Activated naive CD8-positive, alpha-beta T cell (primary cell): Measurements from ENCODE around the gene IPPK.

Experiments
- H3K27ac Mint-ChIP-seq: one replicate; pipeline ENCODE4 v1.8.0; 2021; ENCODE audit warnings: mixed read lengths
- H3K27me3 Mint-ChIP-seq: one replicate; pipeline ENCODE4 v1.8.0; 2021; ENCODE audit warnings: mixed read lengths
- H3K36me3 Mint-ChIP-seq: one replicate; pipeline ENCODE4 v1.8.0; 2021; ENCODE audit warnings: mixed read lengths
- H3K4me1 Mint-ChIP-seq: one replicate; pipeline ENCODE4 v1.8.0; 2021; ENCODE audit warnings: low read depth, mixed read lengths
- H3K4me3 Mint-ChIP-seq: one replicate; pipeline ENCODE4 v1.8.0; 2021; ENCODE audit warnings: mild to moderate bottlenecking, mixed read lengths
- H3K9me3 Mint-ChIP-seq: one replicate; pipeline ENCODE4 v1.8.0; 2021; ENCODE audit warnings: low read depth, mixed read lengths

The IPPK gene

DNA sequence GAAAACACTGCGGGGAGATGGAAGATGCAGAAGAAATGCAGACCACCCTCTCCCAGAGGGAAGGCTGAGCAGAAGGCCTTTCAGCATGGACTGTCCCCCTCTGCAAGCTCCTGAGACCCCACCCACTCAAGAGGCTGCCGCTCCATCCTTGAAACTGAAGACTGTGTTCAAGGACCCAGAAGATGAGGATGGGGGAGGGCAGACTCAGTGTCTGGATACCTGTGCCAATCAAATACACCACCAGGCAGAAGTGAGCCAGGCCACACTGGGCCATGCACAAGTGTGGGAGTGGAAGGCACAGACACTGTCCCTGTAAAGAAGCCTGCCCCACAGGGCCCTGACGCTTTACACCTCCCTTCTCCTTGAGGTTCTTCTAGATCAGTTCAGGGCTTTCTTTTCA is 40.0 kb upstream of the IPPK start:
- H3K27ac Mint-ChIP-seq: no peak overlapping the region

DNA sequence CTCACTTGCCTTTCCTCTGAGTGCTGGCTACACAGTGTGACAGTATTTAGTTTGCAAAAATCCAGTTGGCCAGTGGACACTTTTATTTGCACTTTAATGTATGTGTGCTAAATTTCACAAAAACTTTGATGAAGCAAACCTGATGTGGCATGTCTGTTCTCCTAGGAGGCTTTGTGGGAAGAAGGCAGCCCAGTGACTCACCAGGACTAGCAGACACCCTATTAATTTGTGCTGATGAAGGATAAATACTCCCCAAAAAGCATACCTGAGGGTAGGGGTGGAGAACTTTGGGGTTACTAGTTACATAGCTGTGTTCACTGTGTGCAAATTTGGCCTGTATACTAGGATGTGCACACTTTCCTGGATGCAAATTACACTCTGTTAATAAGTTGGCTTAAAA is 39.3 kb upstream of the IPPK start:
- no peaks in the 10 kb centered on the region for H3K9me3 Mint-ChIP-seq
- peaks cover 23% of the 10 kb centered on the region for H3K4me1 Mint-ChIP-seq
- no peaks in the 10 kb centered on the region for H3K27me3 Mint-ChIP-seq
- H3K27ac Mint-ChIP-seq: no peak overlapping the region
- peaks cover 11% of the 10 kb centered on the region for H3K36me3 Mint-ChIP-seq
- no peak overlapping the region for H3K4me3 Mint-ChIP-seq

More for the DNA sequence above, 40.0 kb upstream of the IPPK start:
- H3K36me3 Mint-ChIP-seq: peaks cover 6% of the 10 kb centered on the region
- H3K27me3 Mint-ChIP-seq: no peaks in the 10 kb centered on the region
- no peak overlapping the region for H3K4me3 Mint-ChIP-seq
- H3K9me3 Mint-ChIP-seq: no peaks in the 10 kb centered on the region
- H3K4me1 Mint-ChIP-seq: peaks cover 23% of the 10 kb centered on the region

- Mint-ChIP-seq H3K4me1 (peaks cover 19% of the 10 kb centered on the region), H3K27me3 (no peaks in the 10 kb centered on the region), H3K4me3 (no peak overlapping the region), H3K27ac (no peak overlapping the region), H3K36me3 (peaks cover 9% of the 10 kb centered on the region), H3K9me3 (no peaks in the 10 kb centered on the region)
Observed at GRCh38 chr9:92707530-92707929, 37.6 kb upstream of the IPPK start.

DNA sequence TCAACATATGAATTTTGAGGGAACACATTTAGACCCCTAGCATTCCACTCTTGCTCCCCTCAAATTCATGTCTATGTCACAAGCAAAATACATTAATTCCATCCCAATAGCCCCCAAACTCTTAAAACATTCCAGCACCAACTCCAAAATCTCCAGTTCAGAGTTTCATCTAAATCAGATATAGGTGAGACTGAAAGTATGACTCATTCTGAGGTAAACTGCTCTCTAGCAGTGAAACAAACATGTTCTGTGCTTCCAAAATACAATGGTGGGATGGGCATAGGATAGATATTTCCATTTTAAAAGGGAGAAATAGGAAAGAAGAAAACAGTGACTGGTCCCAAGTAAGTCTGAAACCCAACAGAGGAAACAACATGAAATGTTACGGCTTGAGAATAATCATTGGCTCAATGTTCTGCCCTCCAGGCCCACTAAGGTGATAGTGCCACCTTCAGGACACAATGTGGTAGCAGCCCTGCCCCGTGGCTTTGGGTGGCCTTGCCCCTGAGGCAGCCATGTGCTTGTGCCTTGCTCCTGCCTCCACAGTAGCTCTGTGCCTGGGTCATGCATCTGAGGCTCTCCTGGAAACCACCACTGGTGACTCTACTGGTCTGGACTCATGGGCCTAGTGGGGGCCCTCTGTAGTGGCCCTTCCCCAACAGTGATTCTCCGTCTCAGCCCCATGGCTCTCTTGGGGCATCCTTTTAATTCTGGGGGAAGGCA is 36.4 kb upstream of the IPPK start:
- H3K27me3 Mint-ChIP-seq: no peaks in the 10 kb centered on the region
- H3K27ac Mint-ChIP-seq: peak overlapping the region; percentile 12
- no peaks in the 10 kb centered on the region for H3K9me3 Mint-ChIP-seq
- H3K36me3 Mint-ChIP-seq: peaks cover 8% of the 10 kb centered on the region
- no peak overlapping the region for H3K4me3 Mint-ChIP-seq
- H3K4me1 Mint-ChIP-seq: peaks cover 8% of the 10 kb centered on the region

- H3K4me3 Mint-ChIP-seq: no peak overlapping the region
- peaks cover 11% of the 10 kb centered on the region for H3K36me3 Mint-ChIP-seq
- H3K27me3 Mint-ChIP-seq: no peaks in the 10 kb centered on the region
- no peaks in the 10 kb centered on the region for H3K9me3 Mint-ChIP-seq
- no peak overlapping the region for H3K27ac Mint-ChIP-seq
- H3K4me1 Mint-ChIP-seq: peaks cover 4% of the 10 kb centered on the region
Observed at GRCh38 chr9:92704528-92704927, 34.6 kb upstream of the IPPK start.

- Mint-ChIP-seq H3K9me3 (peaks cover 41% of the 10 kb centered on the region), H3K4me1 (peaks cover 1% of the 10 kb centered on the region), H3K27ac (no peak overlapping the region), H3K27me3 (peaks cover 1% of the 10 kb centered on the region), H3K4me3 (no peak overlapping the region), H3K36me3 (peaks cover 21% of the 10 kb centered on the region)
Observed at GRCh38 chr9:92696619-92697018, 26.7 kb upstream of the IPPK start.

DNA sequence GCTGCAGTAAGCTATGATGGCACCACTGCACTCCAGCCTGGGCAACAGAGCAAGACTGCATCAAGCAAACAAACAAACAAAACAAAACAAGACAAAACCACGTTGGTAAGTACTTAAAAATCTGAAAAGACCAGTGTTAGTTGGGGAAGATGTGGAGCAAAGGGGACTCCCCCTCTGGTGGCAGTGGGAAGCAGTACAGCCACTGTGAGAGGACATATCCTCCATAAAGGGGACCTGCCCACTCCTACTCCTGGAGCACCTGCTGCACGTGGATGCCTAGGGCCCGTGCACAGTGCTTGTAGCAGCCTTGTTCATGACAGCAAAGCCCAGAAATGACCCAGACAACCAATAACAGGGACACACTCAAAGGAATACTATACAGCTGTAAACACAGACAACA is 17.0 kb upstream of the IPPK start:
- Mint-ChIP-seq H3K4me3 (no peak overlapping the region), H3K27me3 (no peaks in the 10 kb centered on the region), H3K27ac (no peak overlapping the region), H3K9me3 (peaks cover 13% of the 10 kb centered on the region), H3K4me1 (no peaks in the 10 kb centered on the region), H3K36me3 (no peaks in the 10 kb centered on the region)

GRCh38 chr9:92685022-92685421 is 15.1 kb upstream of the IPPK start:
- Mint-ChIP-seq H3K36me3 (no peaks in the 10 kb centered on the region), H3K27me3 (no peaks in the 10 kb centered on the region), H3K4me3 (no peak overlapping the region), H3K4me1 (no peaks in the 10 kb centered on the region), H3K9me3 (peaks cover 2% of the 10 kb centered on the region), H3K27ac (no peak overlapping the region)

DNA sequence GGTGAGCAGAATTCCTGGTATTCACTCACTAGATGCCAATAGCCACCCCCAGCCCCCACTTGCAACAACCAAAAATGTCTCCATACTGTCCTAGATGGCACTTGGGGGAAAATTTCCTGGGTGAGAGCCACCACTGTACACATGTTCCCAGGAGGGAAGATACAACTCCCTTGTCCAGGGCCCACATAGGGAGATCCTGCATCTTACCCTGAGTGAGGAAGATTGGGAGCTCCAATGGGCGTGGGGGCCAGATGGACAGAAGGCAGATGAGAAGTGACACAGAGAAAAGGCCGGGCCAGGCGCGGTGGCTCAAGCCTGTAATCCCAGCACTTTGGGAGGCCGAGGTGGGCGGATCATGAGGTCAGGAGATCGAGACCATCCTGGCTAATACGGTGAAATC is 12.3 kb upstream of the IPPK start:
- H3K27ac Mint-ChIP-seq: no peak overlapping the region

DNA sequence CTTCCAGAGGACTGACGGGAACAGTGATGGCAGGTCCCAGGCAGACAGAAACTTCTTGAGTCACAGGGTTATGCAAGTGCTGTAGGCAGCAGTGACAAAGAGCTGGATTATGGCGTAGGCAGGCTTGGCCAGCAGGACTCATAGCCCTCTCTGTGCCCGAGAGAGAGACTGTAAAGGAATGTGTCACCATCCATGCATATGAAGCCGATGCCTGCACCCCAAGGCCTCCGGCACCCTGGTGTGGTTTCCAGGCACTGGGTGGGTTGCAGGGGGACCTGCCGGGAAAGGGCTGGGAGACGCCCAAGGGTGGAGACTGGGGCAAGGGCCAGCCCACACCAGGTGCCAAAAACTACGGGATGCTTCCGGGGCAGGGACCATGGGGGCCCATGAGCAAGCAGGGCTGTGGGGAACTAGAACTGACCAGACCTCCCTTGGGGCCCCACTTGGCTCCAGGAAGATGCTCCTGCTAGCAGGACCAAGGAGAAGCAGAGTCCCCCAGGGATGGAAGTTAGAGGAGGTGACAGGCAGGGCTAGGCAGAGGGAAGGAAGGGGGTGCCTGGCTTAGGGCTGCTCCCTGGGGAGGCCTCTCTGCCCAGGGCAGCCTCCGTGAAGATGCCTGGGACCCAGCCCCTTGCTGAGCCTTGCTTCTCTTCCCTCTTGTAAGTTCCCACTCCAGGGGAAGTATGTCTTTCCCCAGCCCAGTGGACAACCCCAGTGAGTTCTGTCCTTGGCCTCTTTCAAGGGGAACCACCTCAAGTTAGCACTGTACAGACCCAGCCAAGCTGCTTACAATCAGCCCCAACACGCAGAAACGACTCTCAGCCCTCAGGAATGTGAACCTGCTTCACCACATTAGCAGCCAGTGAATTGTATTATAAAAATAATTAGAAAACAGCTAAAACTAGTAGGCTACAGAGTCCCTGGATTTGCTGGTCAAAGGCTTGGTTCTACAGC is 10.5 kb upstream of the IPPK start:
- no peaks in the 10 kb centered on the region for H3K36me3 Mint-ChIP-seq
- no peaks in the 10 kb centered on the region for H3K27me3 Mint-ChIP-seq
- H3K4me3 Mint-ChIP-seq: no peak overlapping the region
- H3K4me1 Mint-ChIP-seq: no peaks in the 10 kb centered on the region
- no peak overlapping the region for H3K27ac Mint-ChIP-seq
- H3K9me3 Mint-ChIP-seq: no peaks in the 10 kb centered on the region

More for the DNA sequence above, 12.3 kb upstream of the IPPK start:
- H3K4me3 Mint-ChIP-seq: no peak overlapping the region
- no peaks in the 10 kb centered on the region for H3K36me3 Mint-ChIP-seq
- no peaks in the 10 kb centered on the region for H3K9me3 Mint-ChIP-seq
- H3K27me3 Mint-ChIP-seq: no peaks in the 10 kb centered on the region
- H3K4me1 Mint-ChIP-seq: no peaks in the 10 kb centered on the region

DNA sequence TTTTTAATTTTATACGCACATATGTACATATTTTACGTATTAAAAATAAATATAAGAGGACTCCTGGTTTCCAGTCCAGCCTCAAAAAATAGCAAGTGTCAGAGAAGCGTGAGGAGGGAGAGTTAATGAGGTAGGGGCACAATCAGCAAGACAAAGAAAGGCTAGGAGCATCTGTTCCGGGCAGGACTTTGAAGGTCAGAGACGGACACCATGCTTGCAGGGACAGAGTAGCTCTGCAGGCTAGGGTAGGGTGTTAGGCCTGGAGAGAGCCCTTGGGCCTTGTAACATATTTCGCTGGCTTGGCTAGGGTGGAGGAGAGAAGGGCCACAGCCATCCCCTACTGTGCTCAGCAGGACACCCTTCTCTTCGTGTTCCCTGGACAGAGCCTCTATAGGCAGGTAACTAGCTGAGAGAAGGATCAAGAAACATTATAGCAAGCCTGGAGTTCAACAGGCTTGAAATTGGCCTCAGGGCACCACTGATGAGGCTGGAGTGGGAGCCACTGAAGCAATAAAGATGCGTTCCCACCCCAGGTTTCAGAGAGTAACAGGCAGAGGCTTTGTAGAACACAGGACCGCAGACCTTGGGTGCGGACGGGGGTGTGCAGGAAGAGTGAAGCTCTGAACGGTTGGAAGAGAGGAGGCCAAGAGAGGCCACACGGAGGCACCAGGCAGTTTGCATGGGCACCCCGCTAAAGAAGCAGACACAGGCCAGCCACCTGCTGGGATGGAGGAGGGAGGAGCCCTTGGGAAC is 9.7 kb upstream of the IPPK start:
- no peaks in the 10 kb centered on the region for H3K4me1 Mint-ChIP-seq
- no peaks in the 10 kb centered on the region for H3K27me3 Mint-ChIP-seq
- H3K9me3 Mint-ChIP-seq: no peaks in the 10 kb centered on the region
- H3K4me3 Mint-ChIP-seq: no peak overlapping the region
- H3K36me3 Mint-ChIP-seq: no peaks in the 10 kb centered on the region
- H3K27ac Mint-ChIP-seq: no peak overlapping the region

GRCh38 chr9:92671323-92671722 is 1.4 kb upstream of the IPPK start:
- Mint-ChIP-seq H3K27me3 (no peaks in the 10 kb centered on the region), H3K27ac (no peak overlapping the region), H3K9me3 (no peaks in the 10 kb centered on the region), H3K4me1 (peaks cover 23% of the 10 kb centered on the region), H3K4me3 (peak overlapping the region; percentile 95), H3K36me3 (no peaks in the 10 kb centered on the region)

- H3K36me3 Mint-ChIP-seq: no peaks in the 10 kb centered on the region
- H3K27me3 Mint-ChIP-seq: no peaks in the 10 kb centered on the region
- peaks cover 37% of the 10 kb centered on the region for H3K4me1 Mint-ChIP-seq
- H3K4me3 Mint-ChIP-seq: peak overlapping the region; percentile 95
- H3K9me3 Mint-ChIP-seq: no peaks in the 10 kb centered on the region
- peak overlapping the region; percentile 72 for H3K27ac Mint-ChIP-seq
Observed at GRCh38 chr9:92669527-92669889, 423 bp downstream of the IPPK start.

DNA sequence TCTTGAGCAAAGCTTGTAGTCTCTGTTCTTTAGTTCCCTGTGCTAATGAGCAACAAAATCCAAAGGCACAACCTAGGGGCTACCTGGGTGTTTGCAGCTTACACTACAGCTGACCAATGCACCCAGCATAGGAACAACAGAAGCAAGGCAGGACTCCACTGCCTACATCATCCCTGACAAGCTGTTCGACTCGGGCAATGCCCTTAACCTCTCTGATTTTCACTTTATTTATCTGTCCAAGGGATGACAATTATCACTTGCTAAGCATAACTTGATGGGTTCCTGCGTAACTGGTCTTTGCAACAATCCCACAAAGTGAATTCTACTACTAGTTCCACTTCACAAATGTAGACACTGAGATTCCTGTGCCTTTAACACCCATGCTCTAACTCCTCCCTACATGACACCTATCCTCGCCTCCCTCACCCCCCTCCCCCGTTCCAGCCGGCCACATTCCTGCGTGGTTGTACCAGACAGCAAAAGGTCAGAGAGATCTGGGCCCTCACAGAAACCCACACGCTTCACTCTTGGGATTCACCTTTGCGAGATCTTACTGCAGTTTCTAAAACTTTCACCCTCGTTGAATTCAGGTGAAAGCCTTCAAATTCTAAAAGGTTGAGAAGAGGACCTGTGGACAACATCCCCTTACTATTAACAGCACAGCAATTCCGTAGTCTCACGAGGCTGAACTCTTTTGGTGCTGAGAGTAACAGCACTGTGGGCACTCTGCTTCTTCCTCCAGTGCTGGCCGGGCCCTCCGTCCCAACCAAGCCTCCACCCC is 995 bp downstream of the IPPK start:
- no peaks in the 10 kb centered on the region for H3K36me3 Mint-ChIP-seq
- no peaks in the 10 kb centered on the region for H3K27me3 Mint-ChIP-seq
- H3K4me1 Mint-ChIP-seq: peaks cover 40% of the 10 kb centered on the region
- H3K27ac Mint-ChIP-seq: peak overlapping the region; percentile 72
- H3K4me3 Mint-ChIP-seq: peak overlapping the region; percentile 95
- H3K9me3 Mint-ChIP-seq: no peaks in the 10 kb centered on the region
